ENCODE results near the gene NBPF20.
"Not testable (repeated sequence)": the region's sequence is repeated elsewhere in the genome, so short reads cannot be mapped to it uniquely, and the experiment has no call there.

GRCh38 chr1:145460684-145461083 lies 35.3 kb upstream of the NBPF20 start:
- not testable (repeated sequence) for TF ChIP-seq POLR2A, CTCF (IDR thresholded peaks at IDR 0.05)
